Stimulated activated naive CD8-positive, alpha-beta T cell treated with anti-CD3 and anti-CD28 coated beads, Interleukin-15, Interleukin-2, amounts not matched to agents 100 ng/mL and 50 ng/mL, for 24 hours (primary cell): ENCODE data around the gene AIP.

Source experiments
- H3K27ac Mint-ChIP-seq: one replicate; pipeline ENCODE4 v1.8.0; 2021; ENCODE audit warnings: mild to moderate bottlenecking, mixed read lengths
- H3K27me3 Mint-ChIP-seq: one replicate; pipeline ENCODE4 v1.8.0; 2021; ENCODE audit warnings: mixed read lengths
- H3K36me3 Mint-ChIP-seq: one replicate; pipeline ENCODE4 v1.8.0; 2021; ENCODE audit warnings: low read depth, mixed read lengths
- H3K4me1 Mint-ChIP-seq: one replicate; pipeline ENCODE4 v1.8.0; 2021; ENCODE audit warnings: low read depth, mixed read lengths
- H3K4me3 Mint-ChIP-seq: one replicate; pipeline ENCODE4 v1.8.0; 2021; ENCODE audit warnings: mild to moderate bottlenecking, mixed read lengths
- H3K9me3 Mint-ChIP-seq: one replicate; pipeline ENCODE4 v1.8.0; 2021; ENCODE audit warnings: mixed read lengths

Gene AIP

GRCh38 chr11:67492801-67493547 is 10.1 kb downstream of the AIP start:
- Mint-ChIP-seq H3K36me3 (peaks cover 17% of the 10 kb centered on the region), H3K4me1 (peaks cover 16% of the 10 kb centered on the region), H3K27me3 (no peaks in the 10 kb centered on the region), H3K4me3 (no peak overlapping the region), H3K27ac (no peak overlapping the region), H3K9me3 (no peaks in the 10 kb centered on the region)

GRCh38 chr11:67493548-67494370 is 10.9 kb downstream of the AIP start:
- no peaks in the 10 kb centered on the region for H3K9me3 Mint-ChIP-seq
- H3K27ac Mint-ChIP-seq = no peak overlapping the region
- H3K27me3 Mint-ChIP-seq = no peaks in the 10 kb centered on the region
- peaks cover 15% of the 10 kb centered on the region for H3K36me3 Mint-ChIP-seq
- H3K4me1 Mint-ChIP-seq = peaks cover 8% of the 10 kb centered on the region
- no peak overlapping the region for H3K4me3 Mint-ChIP-seq

- Mint-ChIP-seq H3K27me3 (no peaks in the 10 kb centered on the region), H3K36me3 (peaks cover 16% of the 10 kb centered on the region), H3K4me3 (no peak overlapping the region), H3K27ac (no peak overlapping the region), H3K4me1 (peaks cover 3% of the 10 kb centered on the region), H3K9me3 (no peaks in the 10 kb centered on the region)
These were observed 11.8 kb downstream of the AIP start for GRCh38 chr11:67494371-67495233.

GRCh38 chr11:67495234-67496005 is 12.6 kb downstream of the AIP start:
- Mint-ChIP-seq H3K27ac (no peak overlapping the region), H3K4me1 (peaks cover under 1% of the 10 kb centered on the region), H3K36me3 (peaks cover 16% of the 10 kb centered on the region), H3K4me3 (no peak overlapping the region), H3K9me3 (no peaks in the 10 kb centered on the region), H3K27me3 (no peaks in the 10 kb centered on the region)

- no peaks in the 10 kb centered on the region for H3K27me3 Mint-ChIP-seq
- H3K36me3 Mint-ChIP-seq = peaks cover 18% of the 10 kb centered on the region
- H3K4me1 Mint-ChIP-seq = peaks cover 7% of the 10 kb centered on the region
- H3K27ac Mint-ChIP-seq = no peak overlapping the region
- no peaks in the 10 kb centered on the region for H3K9me3 Mint-ChIP-seq
- H3K4me3 Mint-ChIP-seq = no peak overlapping the region
These were observed 13.3 kb downstream of the AIP start for GRCh38 chr11:67496113-67496512.

- Mint-ChIP-seq H3K36me3 (peaks cover 25% of the 10 kb centered on the region), H3K27me3 (no peaks in the 10 kb centered on the region), H3K9me3 (no peaks in the 10 kb centered on the region), H3K4me1 (peaks cover 15% of the 10 kb centered on the region), H3K27ac (no peak overlapping the region), H3K4me3 (no peak overlapping the region)
These were observed 14.9 kb downstream of the AIP start for GRCh38 chr11:67497656-67498291.

GRCh38 chr11:67498544-67498972 is 15.7 kb downstream of the AIP start:
- Mint-ChIP-seq H3K4me3 (no peak overlapping the region), H3K4me1 (peaks cover 23% of the 10 kb centered on the region), H3K9me3 (no peaks in the 10 kb centered on the region), H3K27me3 (no peaks in the 10 kb centered on the region), H3K27ac (no peak overlapping the region), H3K36me3 (peaks cover 29% of the 10 kb centered on the region)

GRCh38 chr11:67499808-67500483 is 17.1 kb downstream of the AIP start:
- H3K4me1 Mint-ChIP-seq = peaks cover 25% of the 10 kb centered on the region
- no peak overlapping the region for H3K27ac Mint-ChIP-seq
- peaks cover 29% of the 10 kb centered on the region for H3K36me3 Mint-ChIP-seq
- no peaks in the 10 kb centered on the region for H3K27me3 Mint-ChIP-seq
- no peak overlapping the region for H3K4me3 Mint-ChIP-seq
- H3K9me3 Mint-ChIP-seq = no peaks in the 10 kb centered on the region

- H3K27ac Mint-ChIP-seq = no peak overlapping the region
- no peak overlapping the region for H3K4me3 Mint-ChIP-seq
- peaks cover 27% of the 10 kb centered on the region for H3K4me1 Mint-ChIP-seq
- peaks cover 29% of the 10 kb centered on the region for H3K36me3 Mint-ChIP-seq
- no peaks in the 10 kb centered on the region for H3K27me3 Mint-ChIP-seq
- no peaks in the 10 kb centered on the region for H3K9me3 Mint-ChIP-seq
These were observed 17.6 kb downstream of the AIP start for GRCh38 chr11:67500484-67500821.

GRCh38 chr11:67500831-67501715 is 18.2 kb downstream of the AIP start:
- Mint-ChIP-seq H3K27me3 (no peaks in the 10 kb centered on the region), H3K9me3 (no peaks in the 10 kb centered on the region), H3K36me3 (peaks cover 27% of the 10 kb centered on the region), H3K4me3 (no peak overlapping the region), H3K27ac (no peak overlapping the region), H3K4me1 (peaks cover 31% of the 10 kb centered on the region)

- no peak overlapping the region for H3K27ac Mint-ChIP-seq
These were observed 19.0 kb downstream of the AIP start for GRCh38 chr11:67501854-67502253.

GRCh38 chr11:67502328-67502979 is 19.6 kb downstream of the AIP start:
- Mint-ChIP-seq H3K9me3 (no peaks in the 10 kb centered on the region), H3K27ac (peak overlapping the region; percentile 29), H3K36me3 (peaks cover 33% of the 10 kb centered on the region), H3K4me3 (peak overlapping the region; percentile 62), H3K4me1 (peaks cover 44% of the 10 kb centered on the region), H3K27me3 (no peaks in the 10 kb centered on the region)

More at GRCh38 chr11:67501854-67502253, 19.0 kb downstream of the AIP start:
- no peaks in the 10 kb centered on the region for H3K9me3 Mint-ChIP-seq
- H3K4me1 Mint-ChIP-seq = peaks cover 39% of the 10 kb centered on the region
- H3K4me3 Mint-ChIP-seq = no peak overlapping the region
- no peaks in the 10 kb centered on the region for H3K27me3 Mint-ChIP-seq
- peaks cover 30% of the 10 kb centered on the region for H3K36me3 Mint-ChIP-seq
